GM19324 (cell line): ENCODE measurements around the gene CDK11A.
"Not testable (repeated sequence)": the region's sequence is repeated elsewhere in the genome, so short reads cannot be mapped to it uniquely, and the experiment has no call there.

Experiments used
- ATAC-seq: cut with Tn5 transposase; IDR thresholded peaks from one replicate; pipeline ENCODE4 v1.9.1; 2021; ENCODE audit warnings: mild to moderate bottlenecking, moderate library complexity; ENCODE audit not compliant: unreplicated experiment, low FRiP score

CDK11A gene

GRCh38 chr1:1664941-1665814 is 59.0 kb downstream of the CDK11A start:
- ATAC-seq: no peak

GRCh38 chr1:1664318-1664717 is 59.8 kb downstream of the CDK11A start:
- not testable (repeated sequence) for ATAC-seq

GRCh38 chr1:1662830-1663560 is 61.2 kb downstream of the CDK11A start:
- not testable (repeated sequence) for ATAC-seq

GRCh38 chr1:1662392-1662791 is 61.8 kb downstream of the CDK11A start:
- not testable (repeated sequence) for ATAC-seq

GRCh38 chr1:1658583-1659549 is 65.3 kb downstream of the CDK11A start, which contains the start of gene CDK11B:
CDK11B (minus strand) TSS chr1:1659004; CDS start chr1:1657485, 1,519 bp downstream.
- peak; percentile 97 for ATAC-seq
